GM18868 (cell line): Measurements from ENCODE around the gene DCAF7.

ENCODE experiments used
- ATAC-seq: cut with Tn5 transposase; IDR thresholded peaks from one replicate; pipeline ENCODE4 v1.9.1; 2021; ENCODE audit warnings: mild to moderate bottlenecking, moderate library complexity; ENCODE audit not compliant: unreplicated experiment

DCAF7 gene

GRCh38 chr17:63543822-63544420 is 6.4 kb upstream of the DCAF7 start:
- ATAC-seq, result no peak

GRCh38 chr17:63544467-63545301 is 5.6 kb upstream of the DCAF7 start:
- ATAC-seq, result no peak

GRCh38 chr17:63546308-63547082 is 3.8 kb upstream of the DCAF7 start:
- ATAC-seq, result no peak

GRCh38 chr17:63547083-63547523 is 3.2 kb upstream of the DCAF7 start:
- no peak for ATAC-seq

- ATAC-seq, result peak; percentile 15
Observed at GRCh38 chr17:63549289-63549945, 860 bp upstream of the DCAF7 start.

- ATAC-seq, result no peak
Observed at GRCh38 chr17:63550817-63551639, 751 bp downstream of the DCAF7 start.

GRCh38 chr17:63552211-63552610 is 1.9 kb downstream of the DCAF7 start:
- no peak for ATAC-seq

- ATAC-seq, result no peak
Observed at GRCh38 chr17:63555500-63556156, 5.4 kb downstream of the DCAF7 start.

GRCh38 chr17:63557416-63557815 is 7.1 kb downstream of the DCAF7 start:
- no peak for ATAC-seq

GRCh38 chr17:63558441-63558840 is 8.2 kb downstream of the DCAF7 start:
- no peak for ATAC-seq

GRCh38 chr17:63561819-63562218 is 11.5 kb downstream of the DCAF7 start:
- no peak for ATAC-seq

GRCh38 chr17:63563339-63563738 is 13.1 kb downstream of the DCAF7 start:
- ATAC-seq, result no peak

GRCh38 chr17:63564562-63564961 is 14.3 kb downstream of the DCAF7 start:
- no peak for ATAC-seq

GRCh38 chr17:63567229-63567628 is 17.0 kb downstream of the DCAF7 start:
- ATAC-seq, result no peak

- no peak for ATAC-seq
Observed at GRCh38 chr17:63568563-63568962, 18.3 kb downstream of the DCAF7 start.

- ATAC-seq, result no peak
Observed at GRCh38 chr17:63571632-63572310, 21.5 kb downstream of the DCAF7 start.

- ATAC-seq, result no peak
Observed at GRCh38 chr17:63573634-63574033, 23.4 kb downstream of the DCAF7 start.

GRCh38 chr17:63578027-63578768 is 27.9 kb downstream of the DCAF7 start:
- no peak for ATAC-seq

- ATAC-seq, result no peak
Observed at GRCh38 chr17:63578769-63579111, 28.5 kb downstream of the DCAF7 start.
